H1 (cell line): Measurements from ENCODE around the gene MAML1. TPM values are rescaled to one million over a fixed set of nuclear protein-coding genes. Genes with fewer than 3 reads are reported as not detected.

Experiments used
- CEBPB ChIP-seq: IDR thresholded peaks from 2 replicates; pipeline ENCODE4 v1.6.1; 2012; ENCODE audit warnings: low read depth, low read length
- FOSL1 ChIP-seq: IDR thresholded peaks from 2 replicates; pipeline ENCODE4 v1.6.1; 2011; ENCODE audit warnings: mild to moderate bottlenecking, low read depth, low read length, moderate library complexity; ENCODE audit not compliant: insufficient read depth
- JUND ChIP-seq: IDR thresholded peaks from 2 replicates; pipeline ENCODE4 v1.6.1; 2011; ENCODE audit warnings: mild to moderate bottlenecking, improper control_type of control experiment, low read length
- RNF2 ChIP-seq: fragments of 200-900, 300-1000 bp; sonication (generic); IDR thresholded peaks from 2 replicates; pipeline ENCODE4 v1.7.1; 2016; ENCODE audit warnings: borderline replicate concordance, low read depth, mild to moderate bottlenecking, antibody characterized with exemption, low read length; ENCODE audit not compliant: poor library complexity, severe bottlenecking; ENCODE audit errors: missing control alignments
- SAP30 ChIP-seq: fragments of 300-600 bp; sonication (generic); IDR thresholded peaks from 2 replicates; pipeline ENCODE4 v1.7.1; 2012; ENCODE audit warnings: low read length, moderate library complexity, mild to moderate bottlenecking, inconsistent platforms; ENCODE audit not compliant: insufficient read depth, insufficient replicate concordance
- YY1 ChIP-seq: IDR thresholded peaks from 2 replicates; pipeline ENCODE4 v1.6.1; 2011; ENCODE audit warnings: low read depth, mild to moderate bottlenecking, low read length
- ZNF274 ChIP-seq: IDR thresholded peaks from 2 replicates; pipeline ENCODE4 v1.7.0; 2012; ENCODE audit warnings: low read length, borderline replicate concordance; ENCODE audit errors: extremely low read depth
- polyA plus RNA-seq, 7 experiments: library from polyadenylated mRNA; depleted of rRNA in 3 of 7; stranded (reverse) in 5 of 7; unstranded in 2 of 7; fragments of >200 nt in 5 of 7; fragments of 200-250 nt in 2 of 7; gene quantifications; 1 replicate in 5 of 7; 2 replicates in 1 of 7; 4 replicates in 1 of 7; pipeline versions ENCODE4 v1.2.1 to v1.2.3, GENCODE V29; 2011 to 2013; ENCODE audit warnings: missing spikeins in 2 of 7, mixed read lengths in 2 of 7
- total RNA-seq: library from RNA; stranded (reverse); fragmentation: NEBNext Ultra II Directional; extraction: Animal tissue kit (Norgen Biotek cat#: 25700); gene quantifications from 2 replicates; pipeline ENCODE4 v1.2.1, GENCODE V29; 2021
- TF ChIP-seq, protein P1 (sequence below): IDR thresholded peaks from 2 replicates; pipeline ENCODE4 v1.6.1; 2011; ENCODE audit warnings: low read depth, mild to moderate bottlenecking, low read length; ENCODE audit not compliant: insufficient read depth
- TF ChIP-seq, protein P2 (sequence below): fragments of 300-600 bp; sonication (generic); IDR thresholded peaks from 2 replicates; pipeline ENCODE4 v1.7.1; 2012; ENCODE audit warnings: low read length, moderate library complexity, mild to moderate bottlenecking, inconsistent platforms; ENCODE audit not compliant: insufficient replicate concordance

Gene MAML1
- total and polyA plus RNA-seq, 2 of the 8 experiments (the other 6 are each of a cell fraction or from before 2014, with no cell fraction given): 17.1 to 41.9 TPM

DNA sequence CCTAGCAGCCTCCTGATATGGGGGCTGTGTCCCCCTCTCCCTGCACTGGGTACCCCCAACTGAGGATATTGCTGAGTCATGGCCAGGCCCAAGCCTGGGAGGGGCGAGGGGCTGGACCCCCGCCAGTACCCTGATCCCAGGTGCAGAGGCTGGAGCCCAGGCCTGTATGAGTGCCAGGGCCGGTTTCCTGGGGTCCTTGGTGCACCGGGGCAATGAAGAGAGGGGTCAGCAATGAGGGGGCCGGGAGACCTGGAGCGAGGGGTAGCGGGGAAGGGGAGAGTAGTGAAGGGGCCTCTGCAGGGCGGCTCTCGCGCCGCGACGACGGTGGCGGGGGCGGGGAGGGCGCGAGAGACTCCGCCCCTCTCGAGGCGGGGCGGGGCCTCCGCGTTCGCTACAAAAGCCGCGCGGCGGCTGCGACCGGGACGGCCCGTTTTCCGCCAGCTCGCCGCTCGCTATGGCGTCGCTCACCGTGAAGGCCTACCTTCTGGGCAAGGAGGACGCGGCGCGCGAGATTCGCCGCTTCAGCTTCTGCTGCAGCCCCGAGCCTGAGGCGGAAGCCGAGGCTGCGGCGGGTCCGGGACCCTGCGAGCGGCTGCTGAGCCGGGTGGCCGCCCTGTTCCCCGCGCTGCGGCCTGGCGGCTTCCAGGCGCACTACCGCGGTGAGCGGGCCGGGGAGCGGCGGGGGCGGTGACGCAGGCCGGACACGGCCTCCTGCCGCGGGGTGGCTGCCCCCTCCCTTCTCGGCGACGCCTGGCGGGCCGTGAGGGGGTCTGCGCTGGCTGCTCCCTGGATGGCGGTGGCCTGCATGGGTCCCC, 88.1 kb downstream of the MAML1 start, which contains the start of gene SQSTM1 (continued):
- TF ChIP-seq, protein P1, sequence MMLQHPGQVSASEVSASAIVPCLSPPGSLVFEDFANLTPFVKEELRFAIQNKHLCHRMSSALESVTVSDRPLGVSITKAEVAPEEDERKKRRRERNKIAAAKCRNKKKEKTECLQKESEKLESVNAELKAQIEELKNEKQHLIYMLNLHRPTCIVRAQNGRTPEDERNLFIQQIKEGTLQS: no peak
- TF ChIP-seq CEBPB (no peak), FOSL1 (no peak), SAP30 (no peak), JUND (no peak), YY1 (peak; percentile 29; the same call in 1 of the 2 replicates), ZNF274 (no peak), RNF2 (no peak)
- TF ChIP-seq, protein P2, sequence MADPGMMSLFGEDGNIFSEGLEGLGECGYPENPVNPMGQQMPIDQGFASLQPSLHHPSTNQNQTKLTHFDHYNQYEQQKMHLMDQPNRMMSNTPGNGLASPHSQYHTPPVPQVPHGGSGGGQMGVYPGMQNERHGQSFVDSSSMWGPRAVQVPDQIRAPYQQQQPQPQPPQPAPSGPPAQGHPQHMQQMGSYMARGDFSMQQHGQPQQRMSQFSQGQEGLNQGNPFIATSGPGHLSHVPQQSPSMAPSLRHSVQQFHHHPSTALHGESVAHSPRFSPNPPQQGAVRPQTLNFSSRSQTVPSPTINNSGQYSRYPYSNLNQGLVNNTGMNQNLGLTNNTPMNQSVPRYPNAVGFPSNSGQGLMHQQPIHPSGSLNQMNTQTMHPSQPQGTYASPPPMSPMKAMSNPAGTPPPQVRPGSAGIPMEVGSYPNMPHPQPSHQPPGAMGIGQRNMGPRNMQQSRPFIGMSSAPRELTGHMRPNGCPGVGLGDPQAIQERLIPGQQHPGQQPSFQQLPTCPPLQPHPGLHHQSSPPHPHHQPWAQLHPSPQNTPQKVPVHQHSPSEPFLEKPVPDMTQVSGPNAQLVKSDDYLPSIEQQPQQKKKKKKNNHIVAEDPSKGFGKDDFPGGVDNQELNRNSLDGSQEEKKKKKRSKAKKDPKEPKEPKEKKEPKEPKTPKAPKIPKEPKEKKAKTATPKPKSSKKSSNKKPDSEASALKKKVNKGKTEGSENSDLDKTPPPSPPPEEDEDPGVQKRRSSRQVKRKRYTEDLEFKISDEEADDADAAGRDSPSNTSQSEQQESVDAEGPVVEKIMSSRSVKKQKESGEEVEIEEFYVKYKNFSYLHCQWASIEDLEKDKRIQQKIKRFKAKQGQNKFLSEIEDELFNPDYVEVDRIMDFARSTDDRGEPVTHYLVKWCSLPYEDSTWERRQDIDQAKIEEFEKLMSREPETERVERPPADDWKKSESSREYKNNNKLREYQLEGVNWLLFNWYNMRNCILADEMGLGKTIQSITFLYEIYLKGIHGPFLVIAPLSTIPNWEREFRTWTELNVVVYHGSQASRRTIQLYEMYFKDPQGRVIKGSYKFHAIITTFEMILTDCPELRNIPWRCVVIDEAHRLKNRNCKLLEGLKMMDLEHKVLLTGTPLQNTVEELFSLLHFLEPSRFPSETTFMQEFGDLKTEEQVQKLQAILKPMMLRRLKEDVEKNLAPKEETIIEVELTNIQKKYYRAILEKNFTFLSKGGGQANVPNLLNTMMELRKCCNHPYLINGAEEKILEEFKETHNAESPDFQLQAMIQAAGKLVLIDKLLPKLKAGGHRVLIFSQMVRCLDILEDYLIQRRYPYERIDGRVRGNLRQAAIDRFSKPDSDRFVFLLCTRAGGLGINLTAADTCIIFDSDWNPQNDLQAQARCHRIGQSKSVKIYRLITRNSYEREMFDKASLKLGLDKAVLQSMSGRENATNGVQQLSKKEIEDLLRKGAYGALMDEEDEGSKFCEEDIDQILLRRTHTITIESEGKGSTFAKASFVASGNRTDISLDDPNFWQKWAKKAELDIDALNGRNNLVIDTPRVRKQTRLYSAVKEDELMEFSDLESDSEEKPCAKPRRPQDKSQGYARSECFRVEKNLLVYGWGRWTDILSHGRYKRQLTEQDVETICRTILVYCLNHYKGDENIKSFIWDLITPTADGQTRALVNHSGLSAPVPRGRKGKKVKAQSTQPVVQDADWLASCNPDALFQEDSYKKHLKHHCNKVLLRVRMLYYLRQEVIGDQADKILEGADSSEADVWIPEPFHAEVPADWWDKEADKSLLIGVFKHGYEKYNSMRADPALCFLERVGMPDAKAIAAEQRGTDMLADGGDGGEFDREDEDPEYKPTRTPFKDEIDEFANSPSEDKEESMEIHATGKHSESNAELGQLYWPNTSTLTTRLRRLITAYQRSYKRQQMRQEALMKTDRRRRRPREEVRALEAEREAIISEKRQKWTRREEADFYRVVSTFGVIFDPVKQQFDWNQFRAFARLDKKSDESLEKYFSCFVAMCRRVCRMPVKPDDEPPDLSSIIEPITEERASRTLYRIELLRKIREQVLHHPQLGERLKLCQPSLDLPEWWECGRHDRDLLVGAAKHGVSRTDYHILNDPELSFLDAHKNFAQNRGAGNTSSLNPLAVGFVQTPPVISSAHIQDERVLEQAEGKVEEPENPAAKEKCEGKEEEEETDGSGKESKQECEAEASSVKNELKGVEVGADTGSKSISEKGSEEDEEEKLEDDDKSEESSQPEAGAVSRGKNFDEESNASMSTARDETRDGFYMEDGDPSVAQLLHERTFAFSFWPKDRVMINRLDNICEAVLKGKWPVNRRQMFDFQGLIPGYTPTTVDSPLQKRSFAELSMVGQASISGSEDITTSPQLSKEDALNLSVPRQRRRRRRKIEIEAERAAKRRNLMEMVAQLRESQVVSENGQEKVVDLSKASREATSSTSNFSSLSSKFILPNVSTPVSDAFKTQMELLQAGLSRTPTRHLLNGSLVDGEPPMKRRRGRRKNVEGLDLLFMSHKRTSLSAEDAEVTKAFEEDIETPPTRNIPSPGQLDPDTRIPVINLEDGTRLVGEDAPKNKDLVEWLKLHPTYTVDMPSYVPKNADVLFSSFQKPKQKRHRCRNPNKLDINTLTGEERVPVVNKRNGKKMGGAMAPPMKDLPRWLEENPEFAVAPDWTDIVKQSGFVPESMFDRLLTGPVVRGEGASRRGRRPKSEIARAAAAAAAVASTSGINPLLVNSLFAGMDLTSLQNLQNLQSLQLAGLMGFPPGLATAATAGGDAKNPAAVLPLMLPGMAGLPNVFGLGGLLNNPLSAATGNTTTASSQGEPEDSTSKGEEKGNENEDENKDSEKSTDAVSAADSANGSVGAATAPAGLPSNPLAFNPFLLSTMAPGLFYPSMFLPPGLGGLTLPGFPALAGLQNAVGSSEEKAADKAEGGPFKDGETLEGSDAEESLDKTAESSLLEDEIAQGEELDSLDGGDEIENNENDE: no peak
